ENCODE measurements around the gene TP53AIP1.

The TP53AIP1 gene

GRCh38 chr11:128961645-128962044 is 19.0 kb upstream of the TP53AIP1 start:
- Histone ChIP-seq H3K9ac (ENCODE audit: low read length) (no peak overlapping the region), H3K4me1 (ENCODE audit: control insufficient read depth, insufficient read depth, low read length) (no peaks in the 10 kb centered on the region)

GRCh38 chr11:128957202-128957482 is 14.5 kb upstream of the TP53AIP1 start:
- H3K27me3 ChIP-seq (ENCODE audit: control insufficient read depth, insufficient read depth, low read length), result peaks cover 2% of the 10 kb centered on the region
- no peaks in the 10 kb centered on the region for H3K4me1 ChIP-seq (ENCODE audit: control insufficient read depth, insufficient read depth, low read length)
- no peaks in the 10 kb centered on the region for H3K36me3 ChIP-seq (ENCODE audit: control insufficient read depth, insufficient read depth, low read length)
- H3K4me3 ChIP-seq (ENCODE audit: low read length), result no peak overlapping the region
- H3K27ac ChIP-seq (ENCODE audit: low read depth, low read length), result no peak overlapping the region
- H3K9ac ChIP-seq (ENCODE audit: low read length), result no peak overlapping the region

More at GRCh38 chr11:128961645-128962044, 19.0 kb upstream of the TP53AIP1 start:
- no peak overlapping the region for H3K4me3 ChIP-seq (ENCODE audit: low read length)
- no peak overlapping the region for H3K27ac ChIP-seq (ENCODE audit: low read depth, low read length)
- no peaks in the 10 kb centered on the region for H3K27me3 ChIP-seq (ENCODE audit: control insufficient read depth, insufficient read depth, low read length)
- H3K36me3 ChIP-seq (ENCODE audit: control insufficient read depth, insufficient read depth, low read length), result peaks cover 2% of the 10 kb centered on the region

- Histone ChIP-seq H3K4me3 (ENCODE audit: low read length) (no peak overlapping the region), H3K4me1 (ENCODE audit: control insufficient read depth, insufficient read depth, low read length) (no peaks in the 10 kb centered on the region), H3K9ac (ENCODE audit: low read length) (no peak overlapping the region), H3K36me3 (ENCODE audit: control insufficient read depth, insufficient read depth, low read length) (no peaks in the 10 kb centered on the region), H3K27ac (ENCODE audit: low read depth, low read length) (no peak overlapping the region), H3K27me3 (ENCODE audit: control insufficient read depth, insufficient read depth, low read length) (peaks cover 2% of the 10 kb centered on the region)
Measured at GRCh38 chr11:128956401-128957201, 13.9 kb upstream of the TP53AIP1 start.

- no peak overlapping the region for H3K27ac ChIP-seq (ENCODE audit: low read depth, low read length)
- H3K9ac ChIP-seq (ENCODE audit: low read length), result no peak overlapping the region
- H3K36me3 ChIP-seq (ENCODE audit: control insufficient read depth, insufficient read depth, low read length), result no peaks in the 10 kb centered on the region
- no peak overlapping the region for H3K4me3 ChIP-seq (ENCODE audit: low read length)
- peaks cover 2% of the 10 kb centered on the region for H3K27me3 ChIP-seq (ENCODE audit: control insufficient read depth, insufficient read depth, low read length)
- H3K4me1 ChIP-seq (ENCODE audit: control insufficient read depth, insufficient read depth, low read length), result no peaks in the 10 kb centered on the region
Measured at GRCh38 chr11:128955636-128956035, 13.0 kb upstream of the TP53AIP1 start.

DNA sequence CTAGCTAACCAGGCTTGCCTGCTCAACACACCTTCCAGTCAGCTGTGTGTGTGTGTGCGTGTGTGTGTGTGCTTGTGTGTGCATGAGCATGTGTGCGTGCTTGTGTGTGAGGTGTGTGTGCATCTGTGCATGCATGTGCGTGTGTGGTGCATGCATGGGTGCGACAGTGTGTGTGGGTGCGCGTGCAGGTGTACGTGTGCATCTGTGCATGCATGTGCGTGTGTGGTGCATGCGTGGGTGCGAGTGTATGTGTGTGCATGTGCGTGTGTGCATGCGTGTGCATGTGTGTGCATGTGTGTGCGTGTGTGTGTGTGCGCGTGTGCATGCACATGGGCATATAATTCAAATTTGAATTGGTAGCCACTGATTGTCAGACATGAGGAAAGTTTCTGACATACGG is 10.5 kb upstream of the TP53AIP1 start:
- H3K27me3 ChIP-seq (ENCODE audit: control insufficient read depth, insufficient read depth, low read length), result peaks cover 2% of the 10 kb centered on the region
- H3K4me1 ChIP-seq (ENCODE audit: control insufficient read depth, insufficient read depth, low read length), result no peaks in the 10 kb centered on the region
- H3K36me3 ChIP-seq (ENCODE audit: control insufficient read depth, insufficient read depth, low read length), result no peaks in the 10 kb centered on the region
- no peak overlapping the region for H3K4me3 ChIP-seq (ENCODE audit: low read length)
- H3K9ac ChIP-seq (ENCODE audit: low read length), result no peak overlapping the region
- no peak overlapping the region for H3K27ac ChIP-seq (ENCODE audit: low read depth, low read length)

DNA sequence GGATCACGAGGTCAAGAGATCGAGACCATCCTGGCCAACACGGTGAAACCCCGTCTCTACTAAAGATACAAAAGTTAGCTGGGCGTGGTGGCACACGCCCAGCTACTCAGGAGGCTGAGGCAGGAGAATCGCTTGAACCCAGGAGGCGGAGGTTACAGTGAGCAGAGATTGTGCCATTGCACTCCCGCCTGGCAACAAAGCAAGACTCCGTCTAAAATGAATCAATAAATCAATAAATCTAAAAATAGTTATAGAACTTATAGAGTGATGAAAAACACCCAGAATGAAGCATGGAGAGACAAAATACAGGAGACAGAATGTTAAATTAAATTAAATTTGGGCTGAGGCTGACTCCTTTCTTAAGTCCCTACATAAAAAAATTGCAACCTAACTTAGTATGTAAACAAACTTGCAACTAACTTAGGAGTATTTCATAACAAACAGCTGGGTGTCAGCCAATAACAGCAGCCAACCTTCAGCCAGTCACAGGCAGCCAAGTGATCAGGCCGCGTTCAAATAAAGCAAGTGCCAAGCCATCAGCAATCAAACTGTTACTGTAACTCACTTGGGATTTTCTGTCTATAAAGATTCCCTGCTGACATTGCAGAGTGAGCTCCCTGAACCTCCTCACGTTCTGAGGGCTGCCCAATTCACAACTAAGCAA is 7.3 kb upstream of the TP53AIP1 start:
- H3K27ac ChIP-seq (ENCODE audit: low read depth, low read length), result no peak overlapping the region
- peaks cover 2% of the 10 kb centered on the region for H3K27me3 ChIP-seq (ENCODE audit: control insufficient read depth, insufficient read depth, low read length)
- no peaks in the 10 kb centered on the region for H3K36me3 ChIP-seq (ENCODE audit: control insufficient read depth, insufficient read depth, low read length)
- H3K9ac ChIP-seq (ENCODE audit: low read length), result no peak overlapping the region
- no peak overlapping the region for H3K4me3 ChIP-seq (ENCODE audit: low read length)
- H3K4me1 ChIP-seq (ENCODE audit: control insufficient read depth, insufficient read depth, low read length), result no peaks in the 10 kb centered on the region

- no peaks in the 10 kb centered on the region for H3K36me3 ChIP-seq (ENCODE audit: control insufficient read depth, insufficient read depth, low read length)
- H3K27me3 ChIP-seq (ENCODE audit: control insufficient read depth, insufficient read depth, low read length), result peaks cover 2% of the 10 kb centered on the region
- H3K4me1 ChIP-seq (ENCODE audit: control insufficient read depth, insufficient read depth, low read length), result no peaks in the 10 kb centered on the region
Measured at GRCh38 chr11:128948583-128948982, 5.9 kb upstream of the TP53AIP1 start.

GRCh38 chr11:128947773-128948172 is 5.1 kb upstream of the TP53AIP1 start:
- Histone ChIP-seq H3K36me3 (ENCODE audit: control insufficient read depth, insufficient read depth, low read length) (no peaks in the 10 kb centered on the region), H3K4me3 (ENCODE audit: low read length) (no peak overlapping the region), H3K27ac (ENCODE audit: low read depth, low read length) (no peak overlapping the region), H3K27me3 (ENCODE audit: control insufficient read depth, insufficient read depth, low read length) (no peaks in the 10 kb centered on the region), H3K4me1 (ENCODE audit: control insufficient read depth, insufficient read depth, low read length) (no peaks in the 10 kb centered on the region), H3K9ac (ENCODE audit: low read length) (no peak overlapping the region)

More at GRCh38 chr11:128948583-128948982, 5.9 kb upstream of the TP53AIP1 start:
- H3K27ac ChIP-seq (ENCODE audit: low read depth, low read length), result no peak overlapping the region
- H3K4me3 ChIP-seq (ENCODE audit: low read length), result no peak overlapping the region
- no peak overlapping the region for H3K9ac ChIP-seq (ENCODE audit: low read length)

DNA sequence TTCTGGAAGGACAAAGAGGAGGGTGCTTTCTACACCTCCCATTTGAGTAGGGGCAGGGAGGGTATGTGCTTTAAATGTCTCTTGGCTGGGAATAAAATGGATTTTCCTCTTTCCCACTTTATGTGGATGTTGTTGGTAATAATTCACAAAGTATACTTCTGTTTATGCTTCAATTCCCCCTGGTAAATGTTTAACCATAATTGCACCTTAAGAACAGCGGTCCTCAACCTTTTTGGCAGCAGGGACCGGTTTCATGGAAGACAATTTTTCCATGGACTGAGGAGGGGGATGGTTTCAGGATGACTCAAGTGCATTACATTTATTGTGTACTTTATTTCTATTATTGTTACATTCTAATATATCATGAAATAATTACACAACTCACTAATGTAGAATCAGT is 4.0 kb upstream of the TP53AIP1 start:
- H3K27ac ChIP-seq (ENCODE audit: low read depth, low read length), result no peak overlapping the region

GRCh38 chr11:128943428-128943976 is 831 bp upstream of the TP53AIP1 start:
- no peak overlapping the region for H3K4me3 ChIP-seq (ENCODE audit: low read length)
- no peaks in the 10 kb centered on the region for H3K4me1 ChIP-seq (ENCODE audit: control insufficient read depth, insufficient read depth, low read length)
- no peaks in the 10 kb centered on the region for H3K36me3 ChIP-seq (ENCODE audit: control insufficient read depth, insufficient read depth, low read length)
- no peak overlapping the region for H3K27ac ChIP-seq (ENCODE audit: low read depth, low read length)
- no peak overlapping the region for H3K9ac ChIP-seq (ENCODE audit: low read length)
- no peaks in the 10 kb centered on the region for H3K27me3 ChIP-seq (ENCODE audit: control insufficient read depth, insufficient read depth, low read length)

More for the DNA sequence above, 4.0 kb upstream of the TP53AIP1 start:
- no peaks in the 10 kb centered on the region for H3K36me3 ChIP-seq (ENCODE audit: control insufficient read depth, insufficient read depth, low read length)
- H3K4me1 ChIP-seq (ENCODE audit: control insufficient read depth, insufficient read depth, low read length), result no peaks in the 10 kb centered on the region
- no peak overlapping the region for H3K9ac ChIP-seq (ENCODE audit: low read length)
- no peaks in the 10 kb centered on the region for H3K27me3 ChIP-seq (ENCODE audit: control insufficient read depth, insufficient read depth, low read length)
- H3K4me3 ChIP-seq (ENCODE audit: low read length), result no peak overlapping the region

DNA sequence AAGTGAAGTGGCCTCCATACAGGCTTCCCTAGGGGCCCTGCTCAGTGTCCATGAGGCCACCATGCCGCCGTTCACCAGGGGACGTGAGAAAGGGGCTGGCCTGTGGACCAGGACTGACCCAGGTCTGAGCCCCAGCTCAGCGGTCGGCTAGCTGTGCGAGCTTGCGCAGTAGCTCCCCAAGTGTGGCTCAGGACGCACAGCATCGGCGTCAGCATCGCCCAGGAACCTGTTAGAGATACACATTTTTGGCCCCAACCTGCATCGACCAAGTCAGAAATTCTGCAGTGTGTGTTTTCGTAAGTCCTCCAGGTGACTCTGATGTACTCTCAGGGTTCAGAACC is 429 bp downstream of the TP53AIP1 start:
- Histone ChIP-seq H3K4me3 (ENCODE audit: low read length) (no peak overlapping the region), H3K27me3 (ENCODE audit: control insufficient read depth, insufficient read depth, low read length) (no peaks in the 10 kb centered on the region), H3K27ac (ENCODE audit: low read depth, low read length) (no peak overlapping the region), H3K9ac (ENCODE audit: low read length) (no peak overlapping the region), H3K4me1 (ENCODE audit: control insufficient read depth, insufficient read depth, low read length) (no peaks in the 10 kb centered on the region), H3K36me3 (ENCODE audit: control insufficient read depth, insufficient read depth, low read length) (no peaks in the 10 kb centered on the region)

GRCh38 chr11:128941573-128942271 is 949 bp downstream of the TP53AIP1 start:
- no peaks in the 10 kb centered on the region for H3K27me3 ChIP-seq (ENCODE audit: control insufficient read depth, insufficient read depth, low read length)

More at GRCh38 chr11:128941573-128942271, 949 bp downstream of the TP53AIP1 start:
- Histone ChIP-seq H3K4me3 (ENCODE audit: low read length) (no peak overlapping the region), H3K27ac (ENCODE audit: low read depth, low read length) (no peak overlapping the region), H3K9ac (ENCODE audit: low read length) (no peak overlapping the region), H3K4me1 (ENCODE audit: control insufficient read depth, insufficient read depth, low read length) (no peaks in the 10 kb centered on the region), H3K36me3 (ENCODE audit: control insufficient read depth, insufficient read depth, low read length) (no peaks in the 10 kb centered on the region)
